Activated CD8-positive, alpha-beta T cell treated with anti-CD3 and anti-CD28 coated beads for 36 hours (primary cell): ENCODE measurements around the gene FARP1. TPM values are rescaled to one million over a fixed set of nuclear protein-coding genes. Genes with fewer than 3 reads are reported as not detected.

Source experiments
- ATAC-seq: fragments of 200-7000 bp; cut with Tn5 transposase; one replicate; pipeline ENCODE4 v1.10.0; 2021; ENCODE audit warnings: mild to moderate bottlenecking, moderate library complexity
- CTCF ChIA-PET: fragments of 350-600 bp; sonication (Branson Sonifier 250); formaldehyde crosslinking; loops from one replicate; lab custom pipeline; 2021; ENCODE audit warnings: antibody characterized with exemption; lab: Charles Lee
- POLR2A ChIA-PET: fragments of 350-600 bp; sonication (Branson Sonifier 250); formaldehyde crosslinking; loops from one replicate; lab custom pipeline; 2021; ENCODE audit warnings: antibody characterized with exemption; lab: Charles Lee
- DNase-seq: peaks from one replicate; pipeline ENCODE4 v3.0.0-alpha.2; 2020
- H3K27ac Mint-ChIP-seq: one replicate; pipeline ENCODE4 v1.8.0; 2021; ENCODE audit warnings: mild to moderate bottlenecking, mixed read lengths
- H3K27me3 Mint-ChIP-seq: one replicate; pipeline ENCODE4 v1.8.0; 2021; ENCODE audit warnings: mixed read lengths
- H3K36me3 Mint-ChIP-seq: one replicate; pipeline ENCODE4 v1.8.0; 2021; ENCODE audit warnings: low read depth, mixed read lengths
- H3K4me1 Mint-ChIP-seq: one replicate; pipeline ENCODE4 v1.8.0; 2021; ENCODE audit warnings: low read depth, mixed read lengths
- H3K4me3 Mint-ChIP-seq: one replicate; pipeline ENCODE4 v1.8.0; 2021; ENCODE audit warnings: mild to moderate bottlenecking, moderate library complexity, mixed read lengths
- H3K9me3 Mint-ChIP-seq: one replicate; pipeline ENCODE4 v1.8.0; 2021; ENCODE audit warnings: mixed read lengths
- intact Hi-C: fragments of 100-400 bp; cut with micrococcal nuclease; formaldehyde crosslinking; loops from one replicate; pipeline ENCODE4 v1.10.0; 2022
- total RNA-seq, 2 experiments: library from RNA; stranded (reverse); gene quantifications; one replicate each; pipeline ENCODE4 v1.2.3, GENCODE V29; 2021
- TF ChIP-seq, protein P1 (sequence below): fragments of 200-600 bp; IDR thresholded peaks from one replicate; pipeline ENCODE4 v1.8.0; 2022; ENCODE audit warnings: antibody characterized with exemption, mild to moderate bottlenecking

The FARP1 gene
- total RNA-seq, 2 experiments from 2014 or later, result 0.27 to 0.43 TPM

- H3K27me3 Mint-ChIP-seq, result no peaks in the 10 kb centered on the region
- H3K9me3 Mint-ChIP-seq, result no peaks in the 10 kb centered on the region
- no peak for DNase-seq
- no peak overlapping the region for H3K4me3 Mint-ChIP-seq
- intact Hi-C loops, result no loop called here
- ChIA-PET CTCF (interaction anchor here (0.7 to 2.8 kb wide), 5 partner anchors 8 to 266 kb away, joined by 3 to 7 read pairs (median 4); no protein-coding TSS in a partner anchor), POLR2A (no interaction called here)
- H3K27ac Mint-ChIP-seq, result no peak overlapping the region
- ATAC-seq, result no peak
- TF ChIP-seq, protein P1, sequence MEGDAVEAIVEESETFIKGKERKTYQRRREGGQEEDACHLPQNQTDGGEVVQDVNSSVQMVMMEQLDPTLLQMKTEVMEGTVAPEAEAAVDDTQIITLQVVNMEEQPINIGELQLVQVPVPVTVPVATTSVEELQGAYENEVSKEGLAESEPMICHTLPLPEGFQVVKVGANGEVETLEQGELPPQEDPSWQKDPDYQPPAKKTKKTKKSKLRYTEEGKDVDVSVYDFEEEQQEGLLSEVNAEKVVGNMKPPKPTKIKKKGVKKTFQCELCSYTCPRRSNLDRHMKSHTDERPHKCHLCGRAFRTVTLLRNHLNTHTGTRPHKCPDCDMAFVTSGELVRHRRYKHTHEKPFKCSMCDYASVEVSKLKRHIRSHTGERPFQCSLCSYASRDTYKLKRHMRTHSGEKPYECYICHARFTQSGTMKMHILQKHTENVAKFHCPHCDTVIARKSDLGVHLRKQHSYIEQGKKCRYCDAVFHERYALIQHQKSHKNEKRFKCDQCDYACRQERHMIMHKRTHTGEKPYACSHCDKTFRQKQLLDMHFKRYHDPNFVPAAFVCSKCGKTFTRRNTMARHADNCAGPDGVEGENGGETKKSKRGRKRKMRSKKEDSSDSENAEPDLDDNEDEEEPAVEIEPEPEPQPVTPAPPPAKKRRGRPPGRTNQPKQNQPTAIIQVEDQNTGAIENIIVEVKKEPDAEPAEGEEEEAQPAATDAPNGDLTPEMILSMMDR, result no peak
- no peaks in the 10 kb centered on the region for H3K36me3 Mint-ChIP-seq
- no peaks in the 10 kb centered on the region for H3K4me1 Mint-ChIP-seq
Observed at GRCh38 chr13:98405690-98406344, 262.9 kb downstream of the FARP1 start.

- Mint-ChIP-seq H3K4me1 (peaks cover 2% of the 10 kb centered on the region), H3K27me3 (peaks cover 3% of the 10 kb centered on the region), H3K9me3 (no peaks in the 10 kb centered on the region), H3K4me3 (no peak overlapping the region), H3K27ac (no peak overlapping the region), H3K36me3 (no peaks in the 10 kb centered on the region)
- intact Hi-C loops, result no loop called here
- TF ChIP-seq, protein P1, result no peak
- DNase-seq (no peak), ATAC-seq (no peak)
- POLR2A ChIA-PET, result no interaction called here
- CTCF ChIA-PET, result interaction anchor here (1.8 to 2.8 kb wide), 2 partner anchors 39 to 247 kb away, joined by 7 read pairs; no protein-coding TSS in a partner anchor
Observed at GRCh38 chr13:98406427-98406826, 263.5 kb downstream of the FARP1 start.

GRCh38 chr13:98406971-98407370 lies 264.1 kb downstream of the FARP1 start:
- DNase-seq (no peak), ATAC-seq (no peak)
- Mint-ChIP-seq H3K27ac (no peak overlapping the region), H3K36me3 (no peaks in the 10 kb centered on the region), H3K27me3 (peaks cover 3% of the 10 kb centered on the region), H3K4me1 (peaks cover 5% of the 10 kb centered on the region), H3K9me3 (no peaks in the 10 kb centered on the region), H3K4me3 (no peak overlapping the region)
- POLR2A ChIA-PET, result no interaction called here
- intact Hi-C loops, result no loop called here
- TF ChIP-seq, protein P1, result no peak
- CTCF ChIA-PET, result no interaction called here

- CTCF ChIA-PET, result interaction anchor here (1.1 to 1.6 kb wide), 2 partner anchors 245 to 266 kb away, joined by 4 to 5 read pairs; no protein-coding TSS in a partner anchor
Observed at GRCh38 chr13:98407575-98407974, 264.7 kb downstream of the FARP1 start.

DNA sequence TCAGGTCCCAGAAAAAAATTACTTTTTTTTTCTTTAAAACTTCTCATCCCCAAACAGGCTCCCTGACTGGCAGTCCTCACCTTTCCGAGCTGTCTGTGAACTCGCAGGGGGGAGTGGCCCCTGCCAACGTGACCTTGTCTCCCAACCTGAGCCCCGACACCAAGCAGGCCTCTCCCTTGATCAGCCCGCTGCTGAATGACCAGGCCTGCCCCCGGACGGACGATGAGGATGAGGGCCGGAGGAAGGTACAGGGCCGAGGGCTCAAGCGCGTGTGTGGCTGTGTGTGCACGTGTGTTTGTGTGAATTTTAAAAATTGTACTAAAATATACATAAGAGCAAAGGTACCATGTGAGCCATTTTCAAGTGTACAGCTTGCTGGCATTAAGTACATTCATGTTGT lies 266.4 kb downstream of the FARP1 start:
- ChIA-PET POLR2A (no interaction called here), CTCF (interaction anchor here (1.0 kb wide), 1 partner anchor 35 kb away, joined by 4 read pairs; no protein-coding TSS in a partner anchor)
- Mint-ChIP-seq H3K4me1 (peaks cover 9% of the 10 kb centered on the region), H3K9me3 (no peaks in the 10 kb centered on the region), H3K36me3 (no peaks in the 10 kb centered on the region), H3K4me3 (no peak overlapping the region), H3K27ac (no peak overlapping the region), H3K27me3 (peaks cover 3% of the 10 kb centered on the region)
- intact Hi-C loops, result no loop called here
- TF ChIP-seq, protein P1, result no peak
- DNase-seq (no peak), ATAC-seq (no peak)

More at GRCh38 chr13:98407575-98407974, 264.7 kb downstream of the FARP1 start:
- TF ChIP-seq, protein P1, result no peak
- POLR2A ChIA-PET, result no interaction called here
- Mint-ChIP-seq H3K27ac (no peak overlapping the region), H3K9me3 (no peaks in the 10 kb centered on the region), H3K4me1 (peaks cover 9% of the 10 kb centered on the region), H3K36me3 (no peaks in the 10 kb centered on the region), H3K4me3 (no peak overlapping the region), H3K27me3 (peaks cover 3% of the 10 kb centered on the region)
- intact Hi-C loops, result no loop called here
- DNase-seq, result no peak
- no peak for ATAC-seq
